NCI-H345 treated with DMSO at 0.1 percent for 48 hours (cell line): ENCODE data around the gene FXYD3.
"Not testable (repeated sequence)": the region's sequence is repeated elsewhere in the genome, so short reads cannot be mapped to it uniquely, and the experiment has no call there.

Experiments
- DNase-seq: peaks from one replicate; lab custom pipeline; 2025; ENCODE audit not compliant: unreplicated experiment; lab: John Stamatoyannopoulos, UW

FXYD3 gene

DNA sequence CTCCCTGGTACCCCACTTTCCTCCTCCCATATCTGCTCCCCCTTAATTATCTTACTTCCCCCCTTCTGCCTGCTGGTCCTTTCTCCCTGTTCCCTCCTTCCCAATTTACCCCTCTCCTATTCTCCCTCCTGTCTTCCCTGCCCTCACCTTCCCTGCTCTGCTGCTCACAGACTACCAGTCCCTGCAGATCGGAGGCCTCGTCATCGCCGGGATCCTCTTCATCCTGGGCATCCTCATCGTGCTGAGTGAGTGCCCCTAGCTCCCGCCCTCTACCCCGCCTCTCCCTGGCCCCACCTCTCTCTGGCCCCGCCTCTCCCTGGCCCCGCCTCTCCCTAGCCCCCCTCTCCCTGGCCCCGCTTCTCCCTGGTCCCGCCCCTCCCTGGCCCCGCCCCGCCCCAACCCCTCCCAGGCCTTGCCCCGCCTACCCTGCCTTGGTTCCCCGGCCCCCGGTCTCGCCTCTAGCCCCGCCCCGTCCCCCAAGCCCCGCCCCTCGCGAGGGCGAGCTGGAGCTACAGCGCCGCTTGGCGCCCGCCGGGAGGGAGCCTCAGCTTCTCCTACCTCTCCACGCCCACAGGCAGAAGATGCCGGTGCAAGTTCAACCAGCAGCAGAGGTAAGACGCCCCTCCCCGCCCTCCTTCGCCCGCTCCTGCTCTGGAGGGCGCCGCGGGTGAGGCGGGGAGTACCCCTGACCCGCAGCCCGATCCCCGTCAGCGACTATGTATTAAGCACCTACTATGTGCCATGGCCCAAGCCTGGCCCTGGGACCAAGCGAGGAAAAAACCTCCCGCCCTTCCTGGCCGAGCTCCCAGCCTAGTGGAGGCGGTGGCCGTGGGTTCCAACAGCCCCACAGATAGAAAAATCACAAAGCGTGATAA, 25.6 kb downstream of the FXYD3 start:
- DNase-seq: peak; percentile 75

DNA sequence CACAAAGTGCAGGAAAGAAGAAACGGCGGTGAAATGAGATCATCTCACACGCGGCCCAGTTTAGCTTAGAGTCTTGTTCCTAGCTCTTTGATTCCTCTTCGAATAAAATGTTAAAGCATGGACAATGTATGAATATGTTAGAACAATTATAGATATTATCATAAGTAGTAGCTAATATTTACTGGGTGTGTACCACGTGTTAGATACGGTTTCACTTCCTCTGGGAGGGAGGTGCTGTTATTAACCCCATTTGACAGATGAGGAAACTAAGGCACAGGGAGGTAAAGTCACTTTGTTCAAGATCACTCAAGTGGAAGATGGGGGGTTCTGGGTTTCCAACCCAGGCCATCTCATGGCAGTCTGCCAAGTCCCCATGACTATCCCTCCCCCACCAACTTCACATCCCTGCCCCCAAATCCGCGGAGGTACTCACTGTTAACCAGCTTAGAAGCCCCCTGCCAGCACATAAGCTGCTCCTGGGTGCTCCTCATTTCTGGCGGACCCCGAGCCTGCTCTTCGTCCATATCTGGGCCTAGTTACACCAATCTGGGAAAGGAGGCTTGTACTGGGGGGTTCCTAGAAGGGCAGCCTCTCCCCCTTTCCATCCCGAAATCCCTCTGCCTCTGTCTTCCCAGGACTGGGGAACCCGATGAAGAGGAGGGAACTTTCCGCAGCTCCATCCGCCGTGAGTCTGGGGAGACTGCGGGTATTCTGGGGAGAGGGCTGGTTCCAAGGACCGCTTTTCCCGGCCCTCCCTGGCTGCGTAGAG, 26.4 kb downstream of the FXYD3 start:
- no peak for DNase-seq

DNA sequence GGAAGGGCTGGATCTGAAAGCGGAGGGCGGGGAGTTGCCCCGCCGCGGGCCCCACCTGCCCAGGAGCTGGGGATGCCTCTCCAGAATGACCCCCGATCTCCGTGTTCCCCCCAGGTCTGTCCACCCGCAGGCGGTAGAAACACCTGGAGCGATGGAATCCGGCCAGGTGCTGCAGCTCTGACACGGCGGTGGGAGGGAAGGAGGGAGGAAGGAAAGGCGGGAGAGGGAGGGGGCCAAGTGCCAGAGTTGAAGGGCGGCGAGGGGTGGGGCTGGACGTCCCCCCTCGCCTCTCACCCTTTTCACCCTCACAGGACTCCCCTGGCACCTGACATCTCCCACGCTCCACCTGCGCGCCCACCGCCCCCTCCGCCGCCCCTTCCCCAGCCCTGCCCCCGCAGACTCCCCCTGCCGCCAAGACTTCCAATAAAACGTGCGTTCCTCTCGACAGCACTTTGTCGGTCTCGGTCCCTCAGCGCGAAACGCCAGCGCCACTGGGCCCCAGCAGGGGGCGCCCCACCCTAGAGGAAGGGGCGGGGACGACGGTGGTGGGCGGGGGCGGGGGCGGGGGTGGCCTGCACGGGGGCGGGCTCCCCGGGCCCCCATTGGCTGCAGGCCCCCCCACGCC, 27.1 kb downstream of the FXYD3 start:
- no peak for DNase-seq

DNA sequence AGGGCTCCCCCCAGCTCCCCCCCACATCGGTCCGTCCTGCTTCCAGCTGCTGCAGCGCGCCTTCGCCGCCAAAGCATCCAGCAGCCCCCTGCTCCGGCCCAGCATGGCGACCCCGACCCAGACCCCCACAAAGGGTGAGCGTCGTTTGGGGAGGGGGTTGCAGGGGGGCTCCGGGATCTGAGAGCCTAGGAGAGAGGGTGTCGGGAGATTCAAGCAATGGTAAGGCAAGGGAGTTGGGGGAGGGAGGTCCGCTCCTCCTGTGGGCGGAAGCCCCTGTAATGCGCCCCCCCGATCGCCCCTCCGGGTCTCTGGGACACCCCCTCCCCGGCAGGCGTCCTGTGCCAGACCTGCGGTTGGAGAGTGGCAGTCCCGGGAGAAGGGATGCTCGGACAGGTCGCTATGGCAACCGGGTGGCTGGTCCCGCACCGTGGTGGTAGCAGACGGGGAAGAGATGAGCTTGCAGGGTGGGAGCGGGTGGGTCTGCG, 27.6 kb downstream of the FXYD3 start, which contains the start of gene FXYD7:
TSS of gene FXYD7 (plus strand) at position 25 of the 485 bp plus-strand sequence. CDS start at position 104, 79 bp downstream.
- DNase-seq: no peak

DNA sequence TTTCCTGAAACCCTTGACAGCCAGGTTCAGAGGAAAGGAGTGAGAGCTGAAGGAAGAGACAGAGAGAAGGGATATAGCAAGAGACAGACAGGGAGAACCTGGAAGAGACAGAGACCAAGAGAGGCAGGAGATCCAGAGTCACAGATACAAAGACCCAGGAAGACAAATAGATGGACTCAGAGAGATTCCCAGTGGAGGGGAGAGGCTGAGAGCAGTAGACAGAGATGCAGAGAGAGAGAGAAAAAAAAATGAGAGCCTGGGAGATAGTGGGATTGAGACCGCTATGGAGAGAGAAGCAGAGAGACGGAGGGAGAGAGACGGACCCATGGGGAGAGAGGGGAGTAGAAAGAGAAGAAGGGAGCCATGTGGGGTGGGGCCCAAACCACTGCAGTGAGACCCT, 28.2 kb downstream of the FXYD3 start:
- DNase-seq: no peak

DNA sequence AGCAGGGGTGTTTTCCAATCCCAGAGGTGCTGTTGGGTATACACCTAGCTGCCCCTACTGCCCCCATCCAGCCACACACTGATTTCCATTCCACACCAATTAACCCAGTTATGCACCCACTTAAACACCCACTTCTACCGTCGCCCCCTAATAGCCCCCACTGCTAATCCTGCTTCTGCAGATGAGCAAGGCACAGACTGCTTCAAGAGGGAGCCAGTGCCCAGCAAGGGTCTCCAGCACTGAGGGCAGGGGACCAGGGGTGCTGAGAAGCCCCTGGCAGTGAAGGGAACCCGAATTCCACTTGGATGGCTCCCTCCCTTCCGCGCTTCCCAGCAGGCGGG, 28.6 kb downstream of the FXYD3 start:
- DNase-seq: no peak

DNA sequence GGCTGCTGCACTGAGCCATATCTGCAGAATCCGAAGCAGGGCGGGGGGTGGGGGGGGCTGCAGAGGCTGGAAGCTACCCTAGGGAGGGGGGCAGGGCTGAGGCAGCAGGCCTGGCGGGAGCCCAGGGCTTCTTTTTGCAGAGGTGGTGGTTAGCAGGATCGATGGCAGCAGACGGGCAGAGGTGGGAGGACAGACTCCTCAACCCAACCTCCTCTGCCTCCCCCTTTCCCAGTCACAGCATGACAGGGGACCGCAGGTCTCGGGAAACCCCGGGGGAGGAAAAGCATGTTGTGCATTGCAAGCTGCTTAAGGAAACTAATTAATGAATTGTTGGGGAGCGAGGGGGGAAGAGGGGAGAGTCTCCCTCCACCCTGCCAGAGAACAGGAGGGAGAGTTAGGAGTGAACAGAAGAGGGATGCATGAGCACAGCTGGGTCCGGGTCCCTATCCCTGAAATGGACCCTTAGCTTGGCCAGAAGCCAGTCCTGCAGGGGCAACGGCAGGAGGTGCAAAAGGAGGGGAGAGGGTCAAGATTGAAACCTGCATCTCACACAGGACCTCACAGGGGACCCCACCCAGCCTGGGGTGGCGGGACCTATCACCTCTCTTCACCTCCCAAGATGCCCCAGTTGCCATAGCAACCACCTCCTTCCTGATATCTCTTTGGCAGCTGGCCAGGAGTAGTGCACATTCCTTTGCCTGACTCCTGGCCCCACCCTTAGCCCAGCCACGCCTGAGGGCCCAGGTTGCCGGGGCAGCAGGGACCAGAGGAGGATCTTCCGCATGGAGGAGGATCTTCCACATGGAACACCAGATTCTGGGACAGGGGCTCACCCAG, 29.2 kb downstream of the FXYD3 start:
- DNase-seq: no peak

DNA sequence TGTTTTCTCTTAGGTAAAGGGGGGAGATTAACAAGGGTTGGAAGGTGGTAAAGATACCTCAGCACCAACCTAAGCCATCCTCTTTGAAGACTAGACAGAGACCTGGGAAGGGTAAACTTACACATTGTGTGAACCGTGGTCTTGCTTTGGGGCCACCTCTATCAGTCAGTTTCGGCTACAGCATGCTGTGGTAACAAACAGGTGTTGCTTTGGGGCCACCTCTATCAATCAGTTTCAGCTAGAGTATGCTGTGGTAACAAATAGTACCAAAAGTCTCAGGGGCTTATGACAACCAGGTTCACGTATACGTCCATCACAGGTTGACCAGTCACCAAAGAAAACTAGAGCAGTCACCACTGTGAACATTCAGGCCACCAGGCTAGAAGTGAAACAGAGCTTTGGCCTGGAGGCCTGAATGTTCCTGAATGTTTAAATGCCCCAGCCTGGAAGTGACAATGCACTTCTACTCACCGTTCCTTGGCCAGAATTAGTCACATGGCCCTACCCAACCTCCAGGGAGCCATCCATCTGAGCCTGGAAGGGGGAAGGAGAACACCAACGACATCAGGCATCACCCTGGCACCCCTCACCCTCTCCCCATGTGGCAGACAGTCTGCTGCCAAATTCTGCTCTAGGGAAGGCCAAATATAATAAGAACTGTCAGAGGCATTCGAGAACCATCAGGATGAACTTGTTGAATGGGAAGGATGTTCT, 31.3 kb downstream of the FXYD3 start:
- DNase-seq: no peak

DNA sequence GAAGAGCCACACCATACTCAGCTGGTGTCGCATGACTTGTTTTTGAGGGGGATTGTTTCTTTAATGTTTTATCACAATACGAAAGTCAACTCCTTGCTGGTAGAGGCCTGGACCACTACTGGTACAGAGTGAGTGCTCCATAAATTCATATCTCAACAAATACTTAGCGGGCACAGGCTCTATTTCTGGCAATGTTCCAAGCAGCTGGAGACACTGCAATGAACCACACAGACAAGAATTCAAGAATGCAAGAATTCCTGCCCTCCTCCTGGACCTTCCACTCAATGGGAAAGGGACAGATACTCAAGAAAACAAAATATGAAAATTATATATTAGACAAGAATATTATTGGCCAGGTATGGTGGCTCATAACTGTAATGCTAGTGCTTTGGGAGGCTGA, 33.8 kb downstream of the FXYD3 start:
- no peak for DNase-seq

DNA sequence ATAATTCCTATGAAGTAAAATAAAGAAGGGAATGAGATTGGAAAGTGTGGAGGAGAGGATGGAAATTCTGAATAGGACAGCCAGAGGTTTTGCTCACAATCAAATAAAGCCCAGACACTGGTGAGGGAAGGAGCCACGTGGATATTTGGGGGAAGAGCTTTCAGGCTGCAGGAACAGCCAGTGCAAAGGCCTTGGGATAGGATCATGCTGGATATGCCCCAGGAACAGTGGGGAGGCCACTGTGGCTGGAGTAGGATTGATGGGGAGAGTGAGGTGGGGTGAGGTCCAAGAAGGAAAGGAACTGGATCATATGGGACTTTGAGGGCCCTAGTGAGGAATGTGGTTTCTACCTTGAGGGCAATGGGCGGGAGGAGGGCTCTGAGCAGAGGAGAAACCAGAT, 34.8 kb downstream of the FXYD3 start:
- no peak for DNase-seq

DNA sequence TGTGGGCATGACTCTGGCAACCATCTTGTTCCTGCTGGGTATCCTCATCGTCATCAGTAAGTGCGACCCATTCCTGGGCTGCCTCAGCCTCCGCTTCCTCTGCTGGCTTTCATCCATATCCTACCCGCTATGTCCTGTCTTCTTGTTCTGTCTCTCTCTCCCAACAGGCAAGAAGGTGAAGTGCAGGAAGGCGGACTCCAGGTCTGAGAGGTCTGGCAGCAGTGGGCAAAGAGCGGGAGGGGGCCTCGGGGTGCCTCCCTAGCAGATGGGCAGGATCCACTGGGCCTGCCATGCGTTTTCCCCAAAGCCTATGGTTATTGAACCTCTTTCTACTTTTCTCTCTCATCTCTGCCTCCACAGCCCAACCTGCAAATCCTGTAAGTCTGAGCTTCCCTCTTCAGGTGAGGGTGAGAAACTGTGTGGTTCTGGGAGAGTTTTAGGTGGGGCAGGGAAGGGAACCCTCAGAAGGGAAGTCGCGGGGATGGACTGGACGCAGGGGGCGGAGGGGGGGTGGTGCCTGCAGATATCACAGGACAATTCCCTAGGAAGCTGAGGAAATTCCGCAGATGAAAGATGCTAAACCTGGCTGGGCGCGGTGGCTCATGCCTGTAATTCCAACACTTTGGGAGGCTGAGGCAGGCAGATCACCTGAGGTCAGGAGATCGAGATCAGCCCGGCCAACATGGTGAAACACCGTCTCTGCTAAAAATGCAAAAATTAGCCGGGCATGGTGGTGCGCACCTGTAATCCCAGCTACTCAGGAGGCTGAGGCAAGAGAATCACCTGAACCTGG, 35.8 kb downstream of the FXYD3 start:
- DNase-seq: no peak

DNA sequence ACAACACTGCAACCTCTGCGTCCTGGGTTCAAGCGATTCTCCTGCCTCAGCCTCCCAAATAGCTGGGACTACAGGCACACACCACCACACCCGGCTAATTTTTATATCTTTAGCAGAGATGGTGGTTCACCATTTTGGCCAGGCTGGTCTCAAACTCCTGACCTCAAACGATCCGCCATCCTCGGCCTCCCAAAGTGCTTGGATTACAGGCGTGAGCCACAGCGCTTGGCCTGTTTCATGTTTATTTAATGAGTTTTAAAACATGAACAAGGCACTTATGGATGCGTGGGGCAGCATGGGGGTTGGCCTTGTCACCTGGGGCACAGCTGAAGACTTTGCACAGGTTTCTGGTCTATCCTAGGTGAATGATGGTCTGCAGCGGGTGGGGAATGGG, 37.5 kb downstream of the FXYD3 start:
- DNase-seq: not testable (repeated sequence)

DNA sequence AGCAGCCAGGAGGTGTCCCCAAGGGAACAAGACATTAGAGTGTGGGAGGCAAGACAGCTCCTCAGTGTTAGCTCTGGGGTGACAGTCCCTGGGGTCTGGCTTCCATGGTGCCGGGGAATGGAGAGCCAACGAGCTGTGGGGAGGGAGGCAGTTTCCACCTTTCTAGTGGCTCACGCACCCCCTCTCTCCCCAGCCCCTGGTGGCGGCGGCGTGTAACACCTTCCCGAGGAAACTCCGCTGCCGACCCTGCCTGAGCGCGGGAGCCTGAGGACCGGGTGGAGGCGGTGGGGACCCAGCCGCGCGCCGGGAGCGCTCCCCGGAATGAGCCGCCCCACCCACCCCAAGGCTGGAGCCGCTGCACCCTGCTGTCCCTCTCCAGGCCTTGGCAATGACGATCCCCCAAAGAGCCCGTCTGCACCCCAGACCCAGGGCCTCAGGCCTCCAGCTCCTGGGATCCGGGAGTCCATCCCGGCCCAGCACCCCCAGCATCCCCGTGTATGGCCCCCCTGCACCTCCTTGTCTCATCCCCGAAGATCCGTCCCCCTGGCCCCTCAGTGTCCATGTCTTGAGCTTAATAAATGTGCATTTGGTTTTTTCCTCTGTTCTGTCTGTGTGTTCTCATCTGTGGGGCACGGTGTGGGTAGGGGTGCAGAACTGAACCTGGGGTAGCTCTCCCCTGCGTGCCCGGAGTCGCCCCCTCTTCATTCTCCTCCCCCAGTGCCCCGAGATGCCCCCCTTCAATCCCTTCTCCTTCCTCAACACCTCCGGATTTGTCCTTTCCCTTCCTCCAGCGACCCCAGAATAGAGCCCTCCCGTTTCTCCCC, 38.3 kb downstream of the FXYD3 start:
- no peak for DNase-seq

DNA sequence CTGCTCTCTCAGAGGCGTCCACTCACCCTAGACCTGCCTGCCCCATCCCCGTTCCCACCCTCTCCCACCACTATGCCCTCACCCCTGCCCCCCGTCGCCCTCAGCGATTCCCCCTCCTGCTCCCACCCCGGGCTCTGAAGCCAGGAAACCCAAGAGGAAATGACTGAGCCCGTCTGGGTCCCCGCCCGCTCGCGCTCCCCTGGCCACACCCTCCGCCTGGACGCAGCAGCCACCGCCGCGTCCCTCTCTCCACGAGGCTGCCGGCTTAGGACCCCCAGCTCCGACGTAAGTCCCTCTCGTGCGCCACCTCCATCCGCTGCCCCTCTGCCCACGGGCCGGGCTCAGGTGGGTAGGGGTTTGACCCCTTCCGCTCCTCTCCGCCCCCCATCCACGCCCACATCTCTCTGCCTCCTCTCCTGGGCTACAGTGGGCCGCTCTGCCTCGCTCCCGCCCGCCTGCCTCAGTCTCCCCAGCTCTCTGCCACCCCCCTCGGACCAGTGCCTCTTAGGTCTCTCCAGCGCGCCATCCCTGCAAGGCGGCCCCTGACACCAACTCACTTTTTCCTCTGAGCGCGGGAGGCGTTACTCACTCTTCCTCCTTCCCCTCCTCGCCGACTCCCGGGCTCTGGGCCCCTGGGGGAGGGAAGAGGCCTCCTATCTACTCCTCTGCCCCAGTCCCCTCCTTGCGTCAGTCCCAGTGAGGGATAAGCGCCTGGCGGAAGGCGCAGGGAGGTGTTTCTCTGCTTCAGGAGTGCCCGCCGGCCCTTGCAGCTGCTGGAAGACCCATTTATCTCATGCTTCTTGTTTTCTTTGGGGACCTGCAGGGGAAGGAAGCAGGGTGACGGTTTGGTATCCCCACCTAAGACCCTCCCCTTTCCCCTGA, 39.1 kb downstream of the FXYD3 start, which contains the start of gene FXYD5:
TSS of gene FXYD5 (plus strand) at position 211 of the 882 bp plus-strand sequence. CDS start 816 bp downstream, outside the sequence.
- no peak for DNase-seq

DNA sequence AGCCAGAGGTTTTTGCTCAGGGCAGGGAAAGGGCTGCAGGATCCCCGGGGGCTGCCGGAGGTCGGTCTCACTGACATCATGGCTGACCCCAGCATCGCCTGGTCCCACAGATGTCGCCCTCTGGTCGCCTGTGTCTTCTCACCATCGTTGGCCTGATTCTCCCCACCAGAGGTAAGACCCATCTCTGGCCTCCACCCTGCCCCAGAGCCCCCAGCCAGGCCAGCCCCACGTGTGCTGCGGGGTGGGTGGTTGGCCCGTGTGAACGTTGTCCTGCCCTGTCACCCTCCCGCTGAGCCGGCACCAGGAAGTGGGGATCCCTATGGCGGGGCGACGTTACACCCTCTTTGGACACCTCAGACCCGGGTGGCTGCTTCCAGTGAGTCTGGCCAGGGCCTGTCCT, 39.8 kb downstream of the FXYD3 start:
- no peak for DNase-seq

DNA sequence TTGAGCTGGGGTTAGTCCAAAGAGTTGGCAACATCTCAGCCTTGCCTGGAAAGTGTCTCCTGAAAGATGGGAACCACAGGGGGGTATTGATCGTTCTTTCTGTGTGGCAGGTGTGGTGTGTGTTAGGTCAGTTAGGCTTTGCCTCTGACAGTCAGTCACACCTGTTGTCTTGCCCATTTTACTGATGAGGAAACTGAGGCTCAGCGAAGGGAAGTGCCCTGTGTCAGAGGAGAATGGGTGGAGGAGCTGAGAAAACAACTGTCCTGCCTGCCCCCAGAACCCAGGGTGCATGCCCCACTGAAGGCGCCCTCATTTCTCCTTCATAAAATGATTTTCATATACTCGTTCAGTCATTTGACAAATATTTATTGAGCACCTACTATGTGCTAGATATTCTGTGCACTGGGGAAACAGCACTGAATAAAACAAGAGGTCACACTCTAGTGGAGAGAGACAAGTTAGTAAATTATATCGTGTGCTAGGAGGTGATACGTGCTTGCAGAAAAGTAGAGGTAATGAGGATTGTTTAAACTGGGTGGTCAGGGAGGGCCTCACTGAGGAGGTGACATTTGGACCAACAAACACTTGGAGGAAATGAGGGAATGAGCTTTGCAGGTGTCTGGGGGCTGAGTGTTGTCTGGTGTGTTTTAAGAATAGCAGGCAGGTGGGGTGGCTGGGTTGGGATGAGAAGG, 40.5 kb downstream of the FXYD3 start:
- no peak for DNase-seq

DNA sequence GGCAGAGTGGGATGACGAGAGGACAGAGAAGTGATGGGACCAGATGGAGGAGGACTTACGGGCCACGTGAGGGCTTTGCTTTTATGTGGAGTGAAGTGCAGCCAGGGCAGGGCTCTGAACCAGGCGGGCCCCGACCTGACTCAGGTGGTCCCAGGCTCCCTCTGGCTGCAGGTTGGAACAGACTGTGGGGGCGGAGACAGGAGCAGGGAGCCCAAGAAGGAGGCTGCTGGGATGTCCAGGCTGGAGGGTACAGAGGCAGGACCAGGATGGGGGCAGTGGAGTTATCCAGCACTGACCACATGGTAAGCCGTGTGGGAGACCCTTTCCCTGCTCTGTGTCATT, 41.0 kb downstream of the FXYD3 start:
- DNase-seq: no peak
